HEK293 (cell line): ENCODE data around the gene DDC.

ENCODE experiments used
- CTCF ChIA-PET: fragments of 350-600 bp; formaldehyde crosslinking; extraction: SDS; loops from one replicate; lab custom pipeline; 2021; ENCODE audit warnings: antibody characterized with exemption; lab: Yijun Ruan, JAX
- POLR2A ChIA-PET: fragments of 300-600 bp; formaldehyde crosslinking; extraction: SDS; loops from one replicate; lab custom pipeline; 2020; ENCODE audit warnings: antibody characterized with exemption, inconsistent platforms; lab: Yijun Ruan, JAX
- H3K27ac ChIP-seq: fragments of 200-500 bp; sonication (Bioruptor generic); 2 replicates; pipeline ENCODE4 v1.5.1; 2014; ENCODE audit warnings: low read depth, low read length, control low read depth, inconsistent platforms; ENCODE audit errors: extremely low read depth
- H3K36me3 ChIP-seq, 2 experiments: fragments of 200-500 bp in 1 of 2; sonication (Bioruptor generic) in 1 of 2; 1 replicate in 1 of 2; 2 replicates in 1 of 2; pipeline ENCODE4 v1.5.1; 2014 to 2017; ENCODE audit warnings: inconsistent platforms in 2 of 2, low read length in 2 of 2; ENCODE audit not compliant: control insufficient read depth in 2 of 2, insufficient read depth in 1 of 2
- H3K4me1 ChIP-seq: fragments of 200-500 bp; sonication (Bioruptor generic); 2 replicates; pipeline ENCODE4 v1.5.1; 2014; ENCODE audit warnings: mild to moderate bottlenecking, low read length, inconsistent platforms; ENCODE audit not compliant: control insufficient read depth, insufficient read depth
- H3K4me3 ChIP-seq: 2 replicates; pipeline ENCODE4 v1.5.1; 2011; ENCODE audit warnings: low read depth, mild to moderate bottlenecking, control low read depth, low read length, moderate library complexity
- H3K9me3 ChIP-seq: fragments of 200-500 bp; sonication (Bioruptor generic); 2 replicates; pipeline ENCODE4 v1.5.1; 2014; ENCODE audit warnings: low read depth, low read length, inconsistent platforms; ENCODE audit not compliant: control insufficient read depth, insufficient read depth
- CTCF ChIP-seq: fragments of 450-650 bp; formaldehyde crosslinking; IDR thresholded peaks from 2 replicates; pipeline ENCODE4 v1.5.1; 2016; ENCODE audit warnings: missing biosample characterization, missing genetic modification characterization
- KLF9 ChIP-seq: fragments of 450-650 bp; formaldehyde crosslinking; IDR thresholded peaks from 2 replicates; pipeline ENCODE4 v1.5.1; 2016; ENCODE audit warnings: missing biosample characterization, missing genetic modification characterization, low read depth
- PATZ1 ChIP-seq: fragments of 450-650 bp; formaldehyde crosslinking; IDR thresholded peaks from 2 replicates; pipeline ENCODE4 v1.5.1; 2016; ENCODE audit warnings: missing biosample characterization, missing genetic modification characterization
- PRDM4 ChIP-seq: fragments of 450-650 bp; formaldehyde crosslinking; IDR thresholded peaks from 2 replicates; pipeline ENCODE4 v1.5.1; 2017; ENCODE audit warnings: missing biosample characterization, missing genetic modification characterization
- PRDM6 ChIP-seq: fragments of 450-650 bp; formaldehyde crosslinking; IDR thresholded peaks from 2 replicates; pipeline ENCODE4 v1.5.1; 2017; ENCODE audit warnings: missing biosample characterization, missing genetic modification characterization
- ZBTB1 ChIP-seq: fragments of 450-650 bp; formaldehyde crosslinking; IDR thresholded peaks from 2 replicates; pipeline ENCODE4 v1.5.1; 2016; ENCODE audit warnings: missing biosample characterization, missing genetic modification characterization
- ZEB2 ChIP-seq: fragments of 450-650 bp; formaldehyde crosslinking; IDR thresholded peaks from 2 replicates; pipeline ENCODE4 v1.5.1; 2016; ENCODE audit warnings: missing biosample characterization, missing genetic modification characterization
- ZFP3 ChIP-seq: fragments of 450-650 bp; formaldehyde crosslinking; IDR thresholded peaks from 2 replicates; pipeline ENCODE4 v1.5.1; 2016; ENCODE audit warnings: low read depth, missing biosample characterization, missing genetic modification characterization
- ZNF157 ChIP-seq: fragments of 450-650 bp; formaldehyde crosslinking; IDR thresholded peaks from 2 replicates; pipeline ENCODE4 v1.5.1; 2016; ENCODE audit warnings: missing biosample characterization, missing genetic modification characterization
- ZNF16 ChIP-seq: fragments of 450-650 bp; formaldehyde crosslinking; IDR thresholded peaks from 2 replicates; pipeline ENCODE4 v1.5.1; 2016; ENCODE audit warnings: low read depth, missing biosample characterization, missing genetic modification characterization
- ZNF214 ChIP-seq: fragments of 450-650 bp; formaldehyde crosslinking; IDR thresholded peaks from 2 replicates; pipeline ENCODE4 v1.5.1; 2017; ENCODE audit warnings: missing biosample characterization, mild to moderate bottlenecking, missing genetic modification characterization, borderline replicate concordance
- ZNF221 ChIP-seq: fragments of 450-650 bp; formaldehyde crosslinking; IDR thresholded peaks from 2 replicates; pipeline ENCODE4 v1.5.1; 2017; ENCODE audit warnings: missing biosample characterization, missing genetic modification characterization, borderline replicate concordance
- ZNF223 ChIP-seq: fragments of 450-650 bp; formaldehyde crosslinking; IDR thresholded peaks from 2 replicates; pipeline ENCODE4 v1.5.1; 2016; ENCODE audit warnings: missing biosample characterization, missing genetic modification characterization
- ZNF23 ChIP-seq: fragments of 450-650 bp; formaldehyde crosslinking; IDR thresholded peaks from 2 replicates; pipeline ENCODE4 v1.5.1; 2016; ENCODE audit warnings: missing biosample characterization, missing genetic modification characterization, borderline replicate concordance
- ZNF274 ChIP-seq, 2 experiments: fragments of 200-500 bp in 1 of 2; fragments of 450-650 bp in 1 of 2; sonication (Bioruptor generic) in 1 of 2; formaldehyde crosslinking in 1 of 2; IDR thresholded peaks; 2 replicates each; pipeline versions ENCODE4 v1.5.1 to v1.6.1; 2014 to 2016; ENCODE audit warnings: borderline replicate concordance in 1 of 2, inconsistent platforms in 1 of 2, low read length in 1 of 2, missing biosample characterization in 1 of 2, missing genetic modification characterization in 1 of 2
- ZNF416 ChIP-seq: fragments of 450-650 bp; formaldehyde crosslinking; IDR thresholded peaks from 2 replicates; pipeline ENCODE4 v1.5.1; 2016; ENCODE audit warnings: missing biosample characterization, missing genetic modification characterization
- ZNF488 ChIP-seq: fragments of 450-650 bp; formaldehyde crosslinking; IDR thresholded peaks from 2 replicates; pipeline ENCODE4 v1.5.1; 2016; ENCODE audit warnings: missing biosample characterization, missing genetic modification characterization
- ZNF560 ChIP-seq: fragments of 450-650 bp; formaldehyde crosslinking; IDR thresholded peaks from 2 replicates; pipeline ENCODE4 v1.5.1; 2017; ENCODE audit warnings: missing biosample characterization, missing genetic modification characterization, borderline replicate concordance
- ZNF596 ChIP-seq: fragments of 450-650 bp; IDR thresholded peaks from 2 replicates; pipeline ENCODE4 v1.5.0; 2018; ENCODE audit warnings: missing biosample characterization, mild to moderate bottlenecking, missing genetic modification characterization, moderate library complexity
- ZNF658 ChIP-seq: fragments of 450-650 bp; formaldehyde crosslinking; IDR thresholded peaks from 2 replicates; pipeline ENCODE4; 2016; ENCODE audit warnings: missing biosample characterization, missing genetic modification characterization
- ZNF785 ChIP-seq: fragments of 450-650 bp; formaldehyde crosslinking; IDR thresholded peaks from 2 replicates; pipeline ENCODE4 v1.5.1; 2016; ENCODE audit warnings: missing biosample characterization, missing genetic modification characterization
- ZSCAN18 ChIP-seq: fragments of 450-650 bp; formaldehyde crosslinking; IDR thresholded peaks from 2 replicates; pipeline ENCODE4 v1.5.1; 2016; ENCODE audit warnings: missing biosample characterization, missing genetic modification characterization

The DDC gene

GRCh38 chr7:50415844-50416364 lies 149.3 kb downstream of the DDC start (continued):
- no peak for TF ChIP-seq ZNF221 (tag by site-specific recombination)
- TF ChIP-seq ZEB2: no peak
- no peak for TF ChIP-seq PRDM6 (tag by site-specific recombination)
- no peak for TF ChIP-seq ZNF785 (tag by site-specific recombination)
- TF ChIP-seq ZNF214 (tag by site-specific recombination): no peak

GRCh38 chr7:50413561-50413960 lies 151.6 kb downstream of the DDC start:
- H3K4me1 ChIP-seq: no peaks in the 10 kb centered on the region
- H3K4me3 ChIP-seq: no peak overlapping the region
- no peaks in the 10 kb centered on the region for H3K9me3 ChIP-seq
- TF ChIP-seq ZSCAN18 (tag by site-specific recombination): no peak
- TF ChIP-seq ZBTB1 (tag by site-specific recombination): no peak
- TF ChIP-seq ZNF416 (tag by site-specific recombination): no peak
- TF ChIP-seq ZNF785 (tag by site-specific recombination): no peak
- no peak for TF ChIP-seq ZNF23 (tag by site-specific recombination)
- TF ChIP-seq ZNF596 (tag by site-specific recombination): no peak
- TF ChIP-seq ZNF488 (tag by site-specific recombination): no peak
- no peak for TF ChIP-seq KLF9 (tag by site-specific recombination)
- TF ChIP-seq ZNF16 (tag by site-specific recombination): no peak
- TF ChIP-seq ZNF157 (tag by site-specific recombination): no peak
- TF ChIP-seq PATZ1 (tag by site-specific recombination): no peak
- TF ChIP-seq ZNF223 (tag by site-specific recombination): no peak
- no peak for TF ChIP-seq ZFP3 (tag by site-specific recombination)
- TF ChIP-seq ZNF274 (IDR thresholded peaks at IDR 0.05; ENCODE audit: low read length): no peak
- no peak for TF ChIP-seq ZNF274 (tag by site-specific recombination; IDR thresholded peaks at IDR 0.05; ENCODE audit: borderline replicate concordance)
- no peak for TF ChIP-seq PRDM4 (tag by site-specific recombination)
- no peak for TF ChIP-seq ZNF214 (tag by site-specific recombination)
- no peak for TF ChIP-seq ZNF658 (tag by site-specific recombination)
- no peak for TF ChIP-seq ZNF560 (tag by site-specific recombination)
- TF ChIP-seq CTCF: no peak
- TF ChIP-seq, all 188 proteins: peak for 0
- CTCF ChIA-PET: interaction anchor here (0.7 kb wide), 1 partner anchor 749 kb away, joined by 3 read pairs; no protein-coding TSS in a partner anchor
- Histone ChIP-seq H3K36me3 (no peaks in the 10 kb centered on the region), H3K27ac (no peak overlapping the region)
- POLR2A ChIA-PET: no interaction called here
